GM19397 (cell line): Measurements from ENCODE around the gene SLC25A46.
"Not testable (repeated sequence)": the region's sequence is repeated elsewhere in the genome, so short reads cannot be mapped to it uniquely, and the experiment has no call there.

Experiments used
- ATAC-seq: cut with Tn5 transposase; IDR thresholded peaks from one replicate; pipeline ENCODE4 v1.9.1; 2021; ENCODE audit warnings: mild to moderate bottlenecking, moderate library complexity; ENCODE audit not compliant: unreplicated experiment

Gene SLC25A46

DNA sequence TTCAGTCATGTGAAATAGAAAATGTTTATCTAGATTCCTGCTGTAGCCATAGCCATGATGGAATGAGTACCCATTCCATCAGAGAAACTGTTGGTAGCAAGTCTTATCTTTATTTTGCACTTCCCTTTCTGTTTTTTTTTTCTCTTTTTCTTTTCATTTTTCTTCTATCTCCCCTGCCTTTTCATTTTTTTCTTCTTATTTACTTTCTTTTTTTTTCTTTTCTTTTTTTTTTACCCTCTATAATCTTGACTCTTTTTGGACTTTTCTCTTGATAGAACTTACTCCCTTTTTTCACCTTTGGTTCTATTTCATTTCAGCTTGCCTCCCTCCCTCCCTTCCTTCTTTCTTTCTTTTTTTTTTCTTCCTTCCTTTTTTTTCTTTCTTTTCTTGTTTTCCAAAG is 15.4 kb downstream of the SLC25A46 start:
- ATAC-seq, result no peak

DNA sequence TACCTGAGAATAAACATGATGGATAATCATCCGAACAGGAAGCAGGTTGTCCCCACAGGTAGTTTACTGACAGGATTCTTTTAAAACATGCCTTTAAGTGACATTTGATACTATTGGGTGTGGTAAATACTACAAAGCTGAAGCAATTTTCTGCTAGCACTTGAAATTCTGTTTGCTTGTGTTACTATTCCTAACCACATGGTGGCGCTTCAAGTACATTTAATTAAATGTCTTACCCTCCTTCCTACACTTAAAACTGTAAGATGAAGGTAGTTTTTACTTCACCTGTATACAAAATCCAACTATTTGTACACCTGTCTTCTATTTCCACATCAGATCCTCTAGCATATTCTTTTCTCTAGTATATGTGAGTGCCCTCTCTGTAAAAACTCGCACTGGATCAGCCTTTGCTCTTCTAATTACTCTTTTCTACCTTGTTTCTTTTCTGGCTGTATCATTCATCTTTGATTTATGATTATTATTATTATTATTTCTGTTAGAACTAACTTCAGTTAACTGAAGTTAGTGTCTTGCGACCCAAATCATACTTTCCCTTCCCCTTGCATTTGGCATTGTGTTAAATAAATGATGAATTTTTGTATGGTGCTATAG is 18.4 kb downstream of the SLC25A46 start:
- ATAC-seq, result no peak

DNA sequence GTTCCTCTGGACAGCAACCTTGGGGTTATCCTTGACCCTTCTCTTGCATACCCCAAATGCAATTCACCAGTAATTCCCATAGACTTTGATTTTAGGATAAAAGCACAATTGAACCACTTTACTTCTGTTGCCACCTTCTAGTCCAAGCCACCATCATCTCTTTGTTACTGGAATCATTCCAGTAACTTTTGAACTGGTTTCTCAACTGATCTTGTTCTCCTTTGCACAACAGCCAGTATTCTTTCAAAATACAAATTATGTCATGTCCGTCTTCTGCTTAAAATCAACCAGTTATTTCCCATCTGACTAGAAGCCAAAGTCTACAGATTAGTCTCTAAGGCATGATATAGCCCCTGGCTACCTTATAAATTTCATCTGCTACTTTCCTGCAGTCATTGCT is 21.4 kb downstream of the SLC25A46 start:
- ATAC-seq, result no peak

DNA sequence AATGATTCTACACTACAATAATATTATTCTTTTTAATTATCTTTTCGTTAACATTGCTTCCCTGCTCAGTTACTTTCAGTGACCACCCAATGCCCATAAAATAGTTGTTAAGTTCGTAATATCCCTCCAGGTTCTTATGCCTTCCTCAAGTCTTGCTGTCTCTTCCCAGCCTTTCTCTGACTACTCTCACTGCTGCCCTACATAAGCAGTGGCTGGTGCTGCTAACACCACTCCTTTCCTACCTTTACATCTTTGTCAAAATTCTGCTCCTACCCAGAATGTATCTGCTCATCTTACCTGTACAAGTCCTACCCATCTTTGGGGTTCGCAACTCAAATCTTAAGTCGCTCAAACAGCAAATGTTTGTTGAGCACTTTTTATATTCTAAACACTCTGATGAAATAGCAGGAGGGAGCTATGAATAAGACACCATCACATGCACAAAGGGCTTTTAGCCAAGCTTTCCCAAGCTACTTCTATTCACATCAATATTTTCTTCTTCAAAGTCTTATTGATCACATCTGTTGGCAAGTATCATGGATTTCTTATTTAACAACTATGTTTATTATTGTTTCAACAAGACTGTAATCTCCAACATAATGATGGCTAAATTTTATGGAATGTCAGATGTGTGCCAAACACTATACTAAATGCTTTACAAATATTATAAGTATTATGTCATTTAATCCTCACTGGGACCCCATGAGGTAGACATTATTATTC is 29.5 kb downstream of the SLC25A46 start:
- ATAC-seq, result no peak

DNA sequence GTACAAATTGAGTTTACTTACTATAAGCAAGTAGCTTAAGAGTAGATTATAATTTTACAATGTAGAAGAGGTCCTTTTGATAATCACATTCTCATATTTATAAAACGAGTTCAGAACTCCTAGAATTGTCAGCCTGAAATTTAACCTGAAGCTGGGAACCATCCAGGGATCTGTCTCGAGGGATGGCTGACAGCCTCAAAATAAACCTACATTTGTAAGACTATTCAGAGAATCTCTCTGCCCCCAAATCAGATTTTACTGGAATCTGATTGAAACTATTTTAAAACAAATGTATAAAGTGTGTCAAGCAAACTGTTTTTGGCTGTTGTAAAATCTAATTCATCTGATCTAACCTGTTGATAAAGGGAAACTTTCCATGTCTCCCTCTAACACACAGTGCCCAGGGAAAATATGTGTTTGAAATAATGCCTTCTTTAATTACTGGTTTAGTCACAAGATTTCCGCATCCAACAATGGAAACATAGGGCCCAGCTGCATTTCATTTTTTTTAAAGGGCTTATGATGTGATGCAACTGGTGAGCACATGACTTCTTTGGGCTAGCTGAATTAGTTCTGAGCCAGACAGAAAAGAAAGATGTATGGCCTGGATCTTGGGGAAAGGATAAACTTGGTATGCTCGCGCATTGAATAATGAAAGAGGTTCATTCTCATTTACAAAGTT is 30.3 kb downstream of the SLC25A46 start:
- ATAC-seq, result no peak

DNA sequence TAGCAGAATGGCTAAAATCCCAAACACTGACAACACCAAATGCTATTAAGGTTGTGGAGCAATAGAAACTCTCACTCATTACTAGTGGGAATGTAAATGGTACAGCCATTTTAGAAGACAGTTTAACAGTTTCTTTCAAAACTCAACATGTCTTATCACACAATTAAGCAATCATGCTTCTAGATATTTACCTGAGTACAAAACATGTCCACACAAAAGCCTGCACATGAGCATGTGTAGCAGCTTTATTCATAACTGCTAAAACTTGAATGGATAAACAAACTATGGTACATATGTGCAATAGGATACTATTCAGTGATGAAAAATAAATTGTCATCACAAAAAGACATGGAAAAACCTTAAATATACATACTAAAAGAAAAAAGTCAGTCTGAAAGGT is 31.5 kb downstream of the SLC25A46 start:
- ATAC-seq, result no peak

DNA sequence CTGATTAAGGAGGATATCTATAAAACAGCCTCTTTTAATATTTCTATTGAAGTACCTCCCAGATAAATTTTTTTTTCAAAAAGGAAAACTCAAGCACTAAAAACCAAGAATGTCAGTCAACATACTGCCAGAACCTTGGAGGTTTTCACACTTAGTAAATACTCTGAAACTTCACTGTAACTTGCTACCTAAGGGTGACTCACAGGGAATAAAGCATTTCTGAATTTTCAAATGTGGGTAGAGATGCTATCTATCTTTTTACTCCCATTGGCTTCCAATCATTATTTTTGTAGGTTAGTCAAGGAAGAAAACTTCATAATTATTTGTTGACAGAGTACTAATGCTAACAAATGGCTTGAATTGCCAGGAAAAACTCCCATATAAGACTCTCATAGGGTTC is 46.1 kb downstream of the SLC25A46 start:
- ATAC-seq, result no peak

DNA sequence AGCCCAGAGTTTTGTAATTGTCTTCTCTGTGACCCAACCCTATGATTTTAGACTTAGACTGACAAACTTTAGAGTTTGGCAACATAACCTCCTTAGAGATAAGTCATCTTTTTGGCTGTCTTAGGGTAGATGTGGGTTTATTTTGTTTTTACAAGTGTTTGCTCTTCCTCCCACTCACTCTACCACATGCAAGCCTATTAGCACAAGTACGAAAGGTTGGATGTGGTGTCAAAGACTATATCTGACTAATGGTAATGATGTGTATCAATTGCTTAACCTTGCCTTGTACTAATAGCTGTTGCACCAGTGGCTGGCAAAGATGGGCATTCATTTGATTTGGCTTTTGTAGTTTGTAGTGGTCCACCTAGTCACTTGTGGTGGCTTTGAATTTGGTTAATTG is 46.5 kb downstream of the SLC25A46 start:
- no peak for ATAC-seq

DNA sequence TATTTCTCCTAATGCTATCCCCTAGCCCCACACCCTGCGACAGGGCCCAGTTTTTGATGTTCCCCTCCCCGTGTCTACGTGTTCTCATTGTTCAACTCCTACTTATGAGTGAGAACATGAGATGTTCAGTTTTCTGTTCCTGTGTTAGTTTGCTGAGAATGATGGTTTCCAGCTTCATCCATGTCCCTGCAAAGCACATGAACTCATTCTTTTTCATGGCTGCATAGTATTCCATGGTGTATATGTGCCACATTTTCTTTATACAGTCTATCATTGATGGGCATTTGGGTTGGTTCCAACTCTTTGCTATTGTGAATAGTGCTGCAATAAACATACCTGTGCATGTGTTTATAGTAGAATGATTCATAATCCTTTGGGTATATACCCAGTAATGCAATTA is 49.2 kb downstream of the SLC25A46 start:
- ATAC-seq, result not testable (repeated sequence)

DNA sequence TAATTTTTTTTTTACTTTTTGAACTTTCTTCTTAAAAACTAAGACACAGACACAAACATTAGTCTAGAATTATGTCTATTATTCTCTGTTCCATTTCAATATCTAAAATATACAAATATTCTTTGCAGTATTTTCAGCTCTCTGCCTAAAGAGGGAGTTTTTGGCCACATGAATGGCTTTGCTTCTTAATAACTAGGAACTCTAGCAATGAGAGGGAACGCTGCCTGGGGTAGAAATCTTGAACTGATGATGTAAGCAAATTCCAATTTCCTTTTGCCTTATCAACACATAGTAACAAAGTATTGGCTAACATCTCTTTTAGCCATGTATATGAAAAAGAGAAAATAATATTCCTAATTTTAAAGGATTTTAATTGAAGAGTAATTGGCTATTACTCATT is 51.9 kb downstream of the SLC25A46 start:
- ATAC-seq, result no peak

DNA sequence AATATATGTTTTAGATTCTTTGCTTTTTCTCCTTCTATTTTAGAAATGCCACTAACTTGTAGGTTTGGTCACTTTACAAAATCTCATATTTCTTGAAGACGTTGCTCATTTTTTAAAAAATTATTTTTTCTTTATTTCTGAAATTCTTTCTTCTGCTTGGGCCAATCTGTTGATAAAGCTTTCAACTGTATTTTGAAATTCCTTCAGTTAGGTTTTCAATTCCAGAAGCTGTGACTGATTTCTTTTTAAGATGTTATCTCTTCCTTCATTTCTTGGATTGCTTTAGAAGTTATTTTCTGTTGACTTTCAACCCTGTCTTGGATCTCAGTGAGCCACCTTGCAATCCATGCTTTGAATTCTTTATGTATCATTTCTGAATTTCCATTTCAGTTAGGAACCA is 64.2 kb downstream of the SLC25A46 start:
- no peak for ATAC-seq

DNA sequence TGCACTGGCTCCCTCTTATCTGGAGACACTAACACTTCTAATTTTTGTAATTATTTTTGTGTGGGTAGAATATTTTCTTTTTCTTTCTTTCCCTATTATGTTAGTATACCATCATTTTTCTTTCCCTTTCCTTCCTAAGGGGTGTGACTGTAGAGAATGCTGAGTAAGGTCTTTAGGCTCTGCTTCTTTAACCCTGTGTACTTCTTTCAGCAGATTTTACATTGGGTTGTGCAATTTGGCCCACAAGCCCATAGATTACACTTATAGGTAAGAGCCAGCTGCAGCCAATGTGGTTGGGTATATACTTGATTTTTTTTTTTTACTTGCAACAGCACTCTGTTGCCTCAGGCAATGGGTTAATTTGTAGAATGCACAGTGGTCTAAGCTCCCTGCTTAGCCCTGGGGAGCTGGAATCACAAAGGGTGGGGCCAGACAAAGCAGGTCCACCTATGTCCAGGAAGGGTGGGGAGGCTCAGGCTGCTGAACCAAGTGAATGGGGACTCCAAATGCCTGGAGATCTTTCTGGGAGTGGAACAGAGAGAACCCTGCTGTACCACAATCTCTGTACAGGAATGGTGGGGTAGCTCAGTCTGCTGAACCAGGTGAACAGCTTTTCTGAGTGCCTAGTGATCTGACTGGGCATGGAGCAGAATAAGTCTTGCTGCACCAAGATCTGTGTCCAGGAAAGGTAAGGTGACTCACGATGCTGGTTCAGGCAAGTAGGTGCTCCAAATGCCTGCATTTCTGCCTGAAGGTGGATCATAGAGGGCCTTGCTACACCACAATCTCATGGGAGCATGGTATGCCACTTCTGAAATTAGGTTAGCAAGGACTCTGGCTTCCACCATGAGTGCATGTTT is 64.9 kb downstream of the SLC25A46 start:
- ATAC-seq, result no peak

DNA sequence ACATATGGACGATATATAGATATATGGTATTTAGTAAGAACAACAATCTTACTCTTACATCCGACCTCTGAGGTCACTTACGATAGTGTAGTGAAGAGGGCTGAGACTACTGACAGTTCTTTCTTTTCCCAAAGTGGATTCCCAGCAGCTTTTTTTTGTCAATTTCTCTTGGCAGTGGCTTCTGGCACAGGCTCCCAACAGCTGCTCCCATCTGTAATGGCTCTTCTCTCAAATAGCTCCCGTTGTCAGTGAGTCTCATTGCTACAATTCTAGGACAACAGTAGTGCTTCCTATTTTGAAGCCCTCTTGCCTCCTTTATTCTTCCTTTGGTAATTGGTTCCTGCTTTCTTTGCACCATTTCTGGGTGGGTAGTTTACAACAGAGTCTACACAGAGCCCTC is 68.4 kb downstream of the SLC25A46 start:
- no peak for ATAC-seq

DNA sequence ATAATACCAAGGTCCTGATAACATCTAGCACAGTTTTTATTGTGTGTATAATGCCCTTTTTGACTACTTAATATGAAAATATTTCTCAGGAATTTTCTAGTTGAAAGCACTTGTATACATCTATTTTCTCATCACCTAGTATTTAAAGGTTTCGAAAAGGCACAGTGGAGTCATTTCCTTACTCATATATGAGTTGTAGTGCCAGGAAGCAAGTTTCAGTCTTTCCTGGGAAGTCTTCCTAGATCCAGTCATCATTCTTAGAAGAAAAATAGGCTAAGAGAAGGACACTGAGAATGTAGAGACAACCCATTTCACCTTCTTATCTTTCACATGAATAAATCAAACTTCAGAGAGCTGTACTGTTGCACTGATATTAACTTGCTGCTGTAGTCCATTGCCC is 70.2 kb downstream of the SLC25A46 start:
- no peak for ATAC-seq
